Breast epithelium (tissue), 3 donors: ENCODE data around the gene CTDNEP1.

ENCODE experiments used
- POLR2A ChIP-seq: fragments of 450-650 bp; IDR thresholded peaks from one replicate; pipeline ENCODE4 v1.6.1; 2016; ENCODE audit warnings: antibody characterized with exemption, mild to moderate bottlenecking, moderate library complexity
- TF ChIP-seq, protein P1 (sequence below), 3 donors: fragments of 450-650 bp; IDR thresholded peaks; one replicate each; pipeline ENCODE4 v1.5.1; 2016 to 2017; ENCODE audit warnings: antibody characterized with exemption in 3 of 3, mild to moderate bottlenecking in 3 of 3, moderate library complexity in 3 of 3

DNA sequence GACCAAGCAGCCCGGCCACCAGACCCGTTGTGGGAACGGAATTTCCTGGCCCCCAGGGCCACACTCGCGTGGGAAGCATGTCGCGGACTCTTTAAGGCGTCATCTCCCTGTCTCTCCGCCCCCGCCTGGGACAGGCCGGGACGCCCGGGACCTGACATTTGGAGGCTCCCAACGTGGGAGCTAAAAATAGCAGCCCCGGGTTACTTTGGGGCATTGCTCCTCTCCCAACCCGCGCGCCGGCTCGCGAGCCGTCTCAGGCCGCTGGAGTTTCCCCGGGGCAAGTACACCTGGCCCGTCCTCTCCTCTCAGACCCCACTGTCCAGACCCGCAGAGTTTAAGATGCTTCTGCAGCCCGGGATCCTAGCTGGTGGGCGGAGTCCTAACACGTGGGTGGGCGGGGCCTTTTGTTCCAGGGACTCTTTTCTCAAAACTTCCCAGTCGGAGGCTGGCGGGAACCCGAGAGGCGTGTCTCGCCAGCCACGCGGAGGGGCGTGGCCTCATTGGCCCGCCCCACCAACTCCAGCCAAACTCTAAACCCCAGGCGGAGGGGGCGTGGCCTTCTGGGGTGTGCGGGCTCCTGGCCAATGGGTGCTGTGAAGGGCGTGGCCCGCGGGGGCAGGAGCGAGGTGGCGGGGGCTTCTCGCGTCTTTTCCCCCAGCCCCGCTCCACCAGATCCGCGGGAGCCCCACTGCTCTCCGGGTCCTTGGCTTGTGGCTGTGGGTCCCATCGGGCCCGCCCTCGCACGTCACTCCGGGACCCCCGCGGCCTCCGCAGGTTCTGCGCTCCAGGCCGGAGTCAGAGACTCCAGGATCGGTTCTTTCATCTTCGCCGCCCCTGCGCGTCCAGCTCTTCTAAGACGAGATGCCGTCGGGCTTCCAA, 29.8 kb upstream of the CTDNEP1 start, which contains the start of gene SLC2A4:
- TF ChIP-seq, protein P1, sequence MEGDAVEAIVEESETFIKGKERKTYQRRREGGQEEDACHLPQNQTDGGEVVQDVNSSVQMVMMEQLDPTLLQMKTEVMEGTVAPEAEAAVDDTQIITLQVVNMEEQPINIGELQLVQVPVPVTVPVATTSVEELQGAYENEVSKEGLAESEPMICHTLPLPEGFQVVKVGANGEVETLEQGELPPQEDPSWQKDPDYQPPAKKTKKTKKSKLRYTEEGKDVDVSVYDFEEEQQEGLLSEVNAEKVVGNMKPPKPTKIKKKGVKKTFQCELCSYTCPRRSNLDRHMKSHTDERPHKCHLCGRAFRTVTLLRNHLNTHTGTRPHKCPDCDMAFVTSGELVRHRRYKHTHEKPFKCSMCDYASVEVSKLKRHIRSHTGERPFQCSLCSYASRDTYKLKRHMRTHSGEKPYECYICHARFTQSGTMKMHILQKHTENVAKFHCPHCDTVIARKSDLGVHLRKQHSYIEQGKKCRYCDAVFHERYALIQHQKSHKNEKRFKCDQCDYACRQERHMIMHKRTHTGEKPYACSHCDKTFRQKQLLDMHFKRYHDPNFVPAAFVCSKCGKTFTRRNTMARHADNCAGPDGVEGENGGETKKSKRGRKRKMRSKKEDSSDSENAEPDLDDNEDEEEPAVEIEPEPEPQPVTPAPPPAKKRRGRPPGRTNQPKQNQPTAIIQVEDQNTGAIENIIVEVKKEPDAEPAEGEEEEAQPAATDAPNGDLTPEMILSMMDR (IDR thresholded peaks at IDR 0.05) = no peak
- TF ChIP-seq POLR2A = no peak
